Neuronal stem cell (in vitro differentiated cells): Measurements from ENCODE around the gene MCC.

ENCODE experiments used
- DNase-seq: peaks from one replicate; pipeline ENCODE4 v3.0.0-alpha.2; 2013; ENCODE audit warnings: low spot score
- H2AFZ ChIP-seq: one replicate; pipeline ENCODE4 v1.6.1; 2013; ENCODE audit warnings: mild to moderate bottlenecking, low read length, inconsistent platforms
- H2AK5ac ChIP-seq: 2 replicates; pipeline ENCODE4 v1.6.1; 2013; ENCODE audit warnings: low read depth, mild to moderate bottlenecking, inconsistent platforms, low read length, moderate library complexity, mixed read lengths
- H2BK120ac ChIP-seq: 2 replicates; pipeline ENCODE4 v1.6.1; 2013; ENCODE audit warnings: low read depth, mild to moderate bottlenecking, inconsistent platforms, low read length, moderate library complexity, mixed read lengths
- H2BK12ac ChIP-seq: one replicate; pipeline ENCODE4 v1.6.1; 2013; ENCODE audit warnings: low read length, inconsistent platforms
- H2BK15ac ChIP-seq: 2 replicates; pipeline ENCODE4 v1.6.1; 2013; ENCODE audit warnings: mild to moderate bottlenecking, low read length, inconsistent platforms, mixed read lengths
- H2BK5ac ChIP-seq: one replicate; pipeline ENCODE4 v1.6.1; 2013; ENCODE audit warnings: inconsistent platforms, mild to moderate bottlenecking, low read length, moderate library complexity
- H3K14ac ChIP-seq: one replicate; pipeline ENCODE4 v1.6.1; 2013; ENCODE audit warnings: low read length, inconsistent platforms
- H3K18ac ChIP-seq: 2 replicates; pipeline ENCODE4 v1.6.1; 2013; ENCODE audit warnings: low read length, inconsistent platforms
- H3K23ac ChIP-seq: 2 replicates; pipeline ENCODE4 v1.6.1; 2013; ENCODE audit warnings: low read depth, mild to moderate bottlenecking, mixed read lengths, low read length, inconsistent platforms; ENCODE audit not compliant: poor library complexity
- H3K27ac ChIP-seq: replicated peaks from 3 replicates; pipeline ENCODE4 v1.5.1; 2013; ENCODE audit warnings: low read length, inconsistent platforms
- H3K27me3 ChIP-seq, 3 experiments: 2 replicates each; pipeline ENCODE4 v1.6.1; 2013; ENCODE audit warnings: low read length in 3 of 3, mild to moderate bottlenecking in 2 of 3, inconsistent platforms in 1 of 3, low read depth in 1 of 3, mixed read lengths in 1 of 3, moderate library complexity in 1 of 3; ENCODE audit not compliant: control insufficient read depth in 3 of 3, insufficient read depth in 3 of 3
- H3K36me3 ChIP-seq, 2 donors: replicated peaks in 1 of 2; 2 replicates each; pipeline ENCODE4 v1.6.1; 2013; ENCODE audit warnings: low read length in 2 of 2; ENCODE audit not compliant: control insufficient read depth in 2 of 2, insufficient read depth in 2 of 2
- H3K4ac ChIP-seq: 2 replicates; pipeline ENCODE4 v1.6.1; 2013; ENCODE audit warnings: inconsistent platforms, mild to moderate bottlenecking, low read length, moderate library complexity
- H3K4me1 ChIP-seq, 2 donors: 1 replicate in 1 of 2; 2 replicates in 1 of 2; pipeline ENCODE4 v1.6.1; 2013; ENCODE audit warnings: low read length in 2 of 2, low read depth in 1 of 2; ENCODE audit not compliant: control insufficient read depth in 2 of 2, insufficient read depth in 1 of 2
- H3K4me2 ChIP-seq: one replicate; pipeline ENCODE4 v1.6.1; 2013; ENCODE audit warnings: mild to moderate bottlenecking, low read length, inconsistent platforms; ENCODE audit not compliant: insufficient read depth, poor library complexity, severe bottlenecking
- H3K4me3 ChIP-seq, 2 donors: 2 replicates each; pipeline ENCODE4 v1.5.1; 2013; ENCODE audit warnings: low read length in 2 of 2, mild to moderate bottlenecking in 2 of 2, inconsistent platforms in 1 of 2, moderate library complexity in 1 of 2
- H3K79me1 ChIP-seq: one replicate; pipeline ENCODE4 v1.6.1; 2013; ENCODE audit warnings: low read depth, mild to moderate bottlenecking, inconsistent platforms, low read length, moderate library complexity
- H3K9ac ChIP-seq: one replicate; pipeline ENCODE4 v1.6.1; 2013; ENCODE audit warnings: mild to moderate bottlenecking, low read depth, low read length, inconsistent platforms; ENCODE audit not compliant: poor library complexity
- H3K9me3 ChIP-seq, 2 donors: replicated peaks in 1 of 2; 2 replicates each; pipeline versions ENCODE3 to v1.6.1; 2013; ENCODE audit warnings: low read length in 2 of 2, mild to moderate bottlenecking in 2 of 2, inconsistent platforms in 1 of 2, low read depth in 1 of 2, mixed read lengths in 1 of 2, moderate library complexity in 1 of 2; ENCODE audit not compliant: control insufficient read depth in 2 of 2, insufficient read depth in 1 of 2
- H4K8ac ChIP-seq: one replicate; pipeline ENCODE4 v1.6.1; 2013; ENCODE audit warnings: low read depth, mild to moderate bottlenecking, inconsistent platforms, low read length, moderate library complexity
- H4K91ac ChIP-seq: one replicate; pipeline ENCODE4 v1.6.1; 2013; ENCODE audit warnings: low read length, low read depth, mild to moderate bottlenecking, inconsistent platforms; ENCODE audit not compliant: poor library complexity
- WGBS, 2 donors: extraction: QIAGEN DNeasy Blood & Tissue Kit; methylation state at CpG; one replicate each; pipeline ENCODE4 v1.1.7; 2013; ENCODE audit warnings: missing lambda C conversion rate in 2 of 2, mixed read lengths in 1 of 2; ENCODE audit not compliant: insufficient read length in 2 of 2, insufficient replicate concordance in 1 of 2; ENCODE audit errors: extremely low coverage in 2 of 2; 5-methylcytosine and 5-hydroxymethylcytosine counted together

MCC gene

GRCh38 chr5:113163328-113163727 is 324.9 kb downstream of the MCC start:
- Histone ChIP-seq H3K27ac (no peak overlapping the region), H3K9ac (no peak overlapping the region), H2BK120ac (no peak overlapping the region), H3K23ac (no peak overlapping the region), H3K36me3 (no peaks in the 10 kb centered on the region), H3K4ac (no peak overlapping the region), H3K4me3 (no peak overlapping the region), H3K9me3 (no peaks in the 10 kb centered on the region), H2AFZ (no peak overlapping the region), H2AK5ac (no peak overlapping the region), H3K4me1 (peaks cover 0 to 4% of the 10 kb centered on the region in 2 donors), H4K8ac (no peak overlapping the region), H3K27me3 (no peaks in the 10 kb centered on the region), H2BK5ac (no peak overlapping the region), H3K4me2 (no peak overlapping the region), H2BK12ac (no peak overlapping the region), H3K79me1 (no peaks in the 10 kb centered on the region), H3K18ac (no peak overlapping the region), H3K14ac (no peak overlapping the region), H2BK15ac (no peak overlapping the region), H4K91ac (no peak overlapping the region)
- WGBS, 2 donors, result no CpG with 5 or more reads among the region's 2 CpGs
- no peak for DNase-seq

- Histone ChIP-seq H3K4me2 (no peak overlapping the region), H3K9ac (no peak overlapping the region), H3K36me3 (no peaks in the 10 kb centered on the region), H2AFZ (no peak overlapping the region), H3K4me1 (peaks cover 0 to 4% of the 10 kb centered on the region in 2 donors), H3K27ac (no peak overlapping the region), H2BK5ac (no peak overlapping the region), H2BK15ac (no peak overlapping the region), H3K9me3 (no peaks in the 10 kb centered on the region), H3K27me3 (no peaks in the 10 kb centered on the region), H2AK5ac (no peak overlapping the region), H3K14ac (no peak overlapping the region), H3K79me1 (no peaks in the 10 kb centered on the region), H3K4ac (no peak overlapping the region), H3K23ac (no peak overlapping the region), H2BK12ac (no peak overlapping the region), H4K8ac (no peak overlapping the region), H2BK120ac (no peak overlapping the region), H4K91ac (no peak overlapping the region), H3K18ac (no peak overlapping the region), H3K4me3 (no peak overlapping the region)
- DNase-seq, result no peak
- WGBS, 2 donors, result no CpG with 5 or more reads among the region's 3 CpGs
Measured at GRCh38 chr5:113162770-113163169, 325.5 kb downstream of the MCC start.

GRCh38 chr5:113162208-113162607 is 326.0 kb downstream of the MCC start:
- Histone ChIP-seq H3K23ac (no peak overlapping the region), H3K9me3 (no peaks in the 10 kb centered on the region), H2BK5ac (no peak overlapping the region), H3K36me3 (no peaks in the 10 kb centered on the region), H3K27ac (no peak overlapping the region), H3K4me1 (peaks cover 0 to 4% of the 10 kb centered on the region in 2 donors), H3K27me3 (no peaks in the 10 kb centered on the region), H3K4ac (no peak overlapping the region), H2AK5ac (no peak overlapping the region), H3K4me2 (no peak overlapping the region), H4K8ac (no peak overlapping the region), H3K9ac (no peak overlapping the region), H2BK120ac (no peak overlapping the region), H3K4me3 (no peak overlapping the region), H4K91ac (no peak overlapping the region), H3K79me1 (no peaks in the 10 kb centered on the region), H2BK15ac (no peak overlapping the region), H2BK12ac (no peak overlapping the region), H3K18ac (no peak overlapping the region), H2AFZ (no peak overlapping the region), H3K14ac (no peak overlapping the region)
- WGBS, 2 donors, result no CpG with 5 or more reads among the region's 3 CpGs
- no peak for DNase-seq

GRCh38 chr5:113161806-113162205 is 326.4 kb downstream of the MCC start:
- no peak overlapping the region for H3K4me2 ChIP-seq
- no peaks in the 10 kb centered on the region for H3K9me3 ChIP-seq
- H4K8ac ChIP-seq, result no peak overlapping the region
- no peak overlapping the region for H2BK12ac ChIP-seq
- H3K14ac ChIP-seq, result no peak overlapping the region
- H3K18ac ChIP-seq, result no peak overlapping the region
- H3K4me1 ChIP-seq, result peaks cover 0 to 2% of the 10 kb centered on the region in 2 donors
- no peak overlapping the region for H3K23ac ChIP-seq
- H3K27ac ChIP-seq, result no peak overlapping the region
- H3K27me3 ChIP-seq, result no peaks in the 10 kb centered on the region
- H3K4me3 ChIP-seq, result no peak overlapping the region
- no peak overlapping the region for H3K4ac ChIP-seq
- WGBS, 2 donors, result no CpG with 5 or more reads among the region's 6 CpGs
- DNase-seq, result no peak
- no peak overlapping the region for H2BK15ac ChIP-seq
- no peaks in the 10 kb centered on the region for H3K36me3 ChIP-seq
- no peak overlapping the region for H4K91ac ChIP-seq
- H3K9ac ChIP-seq, result no peak overlapping the region
- H2BK120ac ChIP-seq, result no peak overlapping the region
- no peak overlapping the region for H2BK5ac ChIP-seq
- H2AK5ac ChIP-seq, result no peak overlapping the region
- no peaks in the 10 kb centered on the region for H3K79me1 ChIP-seq
- no peak overlapping the region for H2AFZ ChIP-seq
